HUDEP-2 (cell line): Measurements from ENCODE around the gene SDSL.

ENCODE experiments used
- DNase-seq, 76 experiments: peaks; one replicate each; lab custom pipeline; 2025; ENCODE audit not compliant: unreplicated experiment in 76 of 76; lab: John Stamatoyannopoulos, UW

The SDSL gene

GRCh38 chr12:113422030-113422885, at the start of gene SDSL:
TSS of gene SDSL (plus strand) at chr12:113422380. CDS start at chr12:113427983, 5,603 bp downstream.
- DNase-seq: peak in 75 of 76 experiments; percentile 10 to 91 (median 75)

GRCh38 chr12:113373440-113373839, 48.7 kb upstream of the SDSL start:
- no peak for DNase-seq

- DNase-seq: peak in 47 of 76 experiments; percentile 4 to 50 (median 22)
Measured at GRCh38 chr12:113373969-113374368, 48.2 kb upstream of the SDSL start.

GRCh38 chr12:113374823-113375428, 47.3 kb upstream of the SDSL start:
- no peak for DNase-seq

GRCh38 chr12:113378291-113378690, 43.9 kb upstream of the SDSL start:
- DNase-seq: no peak

- no peak for DNase-seq
Measured at GRCh38 chr12:113381220-113381619, 41.0 kb upstream of the SDSL start.

- no peak for DNase-seq
Measured at GRCh38 chr12:113382206-113382605, 40.0 kb upstream of the SDSL start.

- no peak for DNase-seq
Measured at GRCh38 chr12:113384778-113385177, 37.4 kb upstream of the SDSL start.

GRCh38 chr12:113385282-113385882, 36.8 kb upstream of the SDSL start:
- no peak for DNase-seq

GRCh38 chr12:113386866-113387566, 35.2 kb upstream of the SDSL start:
- DNase-seq: no peak

GRCh38 chr12:113387631-113388030, 34.5 kb upstream of the SDSL start:
- no peak for DNase-seq

- no peak for DNase-seq
Measured at GRCh38 chr12:113388351-113388750, 33.8 kb upstream of the SDSL start.

GRCh38 chr12:113390064-113391043, 31.8 kb upstream of the SDSL start:
- DNase-seq: no peak

- DNase-seq: no peak
Measured at GRCh38 chr12:113391145-113391544, 31.0 kb upstream of the SDSL start.

- no peak for DNase-seq
Measured at GRCh38 chr12:113391650-113392337, 30.4 kb upstream of the SDSL start.

GRCh38 chr12:113392520-113392919, 29.7 kb upstream of the SDSL start:
- no peak for DNase-seq

- peak in 13 of 76 experiments; percentile 3 to 21 (median 9) for DNase-seq
Measured at GRCh38 chr12:113392988-113393579, 29.1 kb upstream of the SDSL start.

GRCh38 chr12:113393749-113394148, 28.4 kb upstream of the SDSL start:
- no peak for DNase-seq

GRCh38 chr12:113395119-113395518, 27.1 kb upstream of the SDSL start:
- no peak for DNase-seq
